Nephron (organoid): ENCODE data around the gene MDM4.
A peak's percentile ranks its signal among the peaks of the same experiment; 100 is the strongest.

Experiments used
- H3K27ac Mint-ChIP-seq, 3 experiments: 2 replicates each; pipeline ENCODE4 v1.8.0; 2020; ENCODE audit warnings: mixed read lengths in 3 of 3, mild to moderate bottlenecking in 2 of 3, moderate library complexity in 1 of 3
- H3K27me3 Mint-ChIP-seq: 2 replicates; pipeline ENCODE4 v1.8.0; 2021; ENCODE audit warnings: low read depth, mild to moderate bottlenecking, moderate library complexity, mixed read lengths
- H3K36me3 Mint-ChIP-seq: 2 replicates; pipeline ENCODE4 v1.8.0; 2020; ENCODE audit warnings: low read depth, mixed read lengths
- H3K4me1 Mint-ChIP-seq: 2 replicates; pipeline ENCODE4 v1.8.0; 2020; ENCODE audit warnings: mixed read lengths
- H3K4me3 Mint-ChIP-seq, 3 experiments: 2 replicates each; pipeline ENCODE4 v1.8.0; 2020; ENCODE audit warnings: mild to moderate bottlenecking in 3 of 3, mixed read lengths in 3 of 3, moderate library complexity in 2 of 3
- H3K9me3 Mint-ChIP-seq: 2 replicates; pipeline ENCODE4 v1.8.0; 2020; ENCODE audit warnings: mixed read lengths
- TF ChIP-seq, protein P1 (sequence below), 3 experiments: fragments of 200-600 bp; sonication (generic); IDR thresholded peaks; one replicate each; pipeline ENCODE4 v1.5.0; 2021; ENCODE audit warnings: antibody characterized with exemption in 3 of 3; ENCODE audit not compliant: unreplicated experiment in 3 of 3

Gene MDM4

DNA sequence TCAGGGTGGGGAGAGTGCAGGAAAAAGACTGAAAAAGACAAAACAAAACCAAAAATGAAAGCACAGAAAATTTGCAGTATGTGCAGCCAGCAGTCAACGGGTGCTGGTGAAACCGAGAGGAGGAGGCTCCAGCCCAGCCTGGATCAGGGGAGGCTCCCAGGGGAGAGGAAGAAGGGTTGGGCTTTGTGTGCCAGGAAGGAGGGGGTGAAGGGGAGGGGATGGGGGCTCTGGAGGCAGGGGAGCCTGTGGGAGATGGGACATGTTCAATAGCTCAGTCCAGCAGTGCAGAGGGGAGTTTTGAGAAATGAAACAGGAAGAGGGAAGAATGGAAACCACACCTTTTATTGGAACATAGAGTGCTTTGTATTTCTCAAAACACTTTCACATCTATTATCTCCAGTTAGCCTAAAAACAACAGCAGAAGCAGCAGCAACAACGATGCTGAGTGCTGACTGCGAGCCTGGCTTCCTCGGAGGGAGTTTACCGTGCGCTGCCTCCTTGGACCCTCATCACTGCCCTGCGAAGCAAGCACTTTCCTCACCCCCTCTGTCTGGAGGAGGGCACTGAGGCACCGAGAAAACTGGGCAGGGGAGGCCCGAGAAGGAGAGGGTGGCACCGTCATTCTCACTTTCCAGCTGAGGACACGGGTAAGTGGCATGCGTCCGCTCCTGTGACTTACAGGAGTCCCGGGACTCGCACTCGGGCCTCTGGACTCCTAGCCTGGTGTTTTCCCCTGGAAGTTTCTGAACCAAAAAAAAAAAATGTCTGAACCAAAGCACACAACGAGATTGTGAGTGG, 62.9 kb downstream of the MDM4 start:
- TF ChIP-seq, protein P1, sequence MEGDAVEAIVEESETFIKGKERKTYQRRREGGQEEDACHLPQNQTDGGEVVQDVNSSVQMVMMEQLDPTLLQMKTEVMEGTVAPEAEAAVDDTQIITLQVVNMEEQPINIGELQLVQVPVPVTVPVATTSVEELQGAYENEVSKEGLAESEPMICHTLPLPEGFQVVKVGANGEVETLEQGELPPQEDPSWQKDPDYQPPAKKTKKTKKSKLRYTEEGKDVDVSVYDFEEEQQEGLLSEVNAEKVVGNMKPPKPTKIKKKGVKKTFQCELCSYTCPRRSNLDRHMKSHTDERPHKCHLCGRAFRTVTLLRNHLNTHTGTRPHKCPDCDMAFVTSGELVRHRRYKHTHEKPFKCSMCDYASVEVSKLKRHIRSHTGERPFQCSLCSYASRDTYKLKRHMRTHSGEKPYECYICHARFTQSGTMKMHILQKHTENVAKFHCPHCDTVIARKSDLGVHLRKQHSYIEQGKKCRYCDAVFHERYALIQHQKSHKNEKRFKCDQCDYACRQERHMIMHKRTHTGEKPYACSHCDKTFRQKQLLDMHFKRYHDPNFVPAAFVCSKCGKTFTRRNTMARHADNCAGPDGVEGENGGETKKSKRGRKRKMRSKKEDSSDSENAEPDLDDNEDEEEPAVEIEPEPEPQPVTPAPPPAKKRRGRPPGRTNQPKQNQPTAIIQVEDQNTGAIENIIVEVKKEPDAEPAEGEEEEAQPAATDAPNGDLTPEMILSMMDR (IDR thresholded peaks at IDR 0.05; ENCODE audit: unreplicated experiment in 3 of 3): no peak
- peak overlapping the region in 2 of 3 experiments; percentile 12 to 29 for H3K4me3 Mint-ChIP-seq
- no peaks in the 10 kb centered on the region for H3K36me3 Mint-ChIP-seq
- peaks cover 28% of the 10 kb centered on the region for H3K27me3 Mint-ChIP-seq
- no peaks in the 10 kb centered on the region for H3K9me3 Mint-ChIP-seq
- H3K4me1 Mint-ChIP-seq: peaks cover 40% of the 10 kb centered on the region
- H3K27ac Mint-ChIP-seq: no peak overlapping the region

DNA sequence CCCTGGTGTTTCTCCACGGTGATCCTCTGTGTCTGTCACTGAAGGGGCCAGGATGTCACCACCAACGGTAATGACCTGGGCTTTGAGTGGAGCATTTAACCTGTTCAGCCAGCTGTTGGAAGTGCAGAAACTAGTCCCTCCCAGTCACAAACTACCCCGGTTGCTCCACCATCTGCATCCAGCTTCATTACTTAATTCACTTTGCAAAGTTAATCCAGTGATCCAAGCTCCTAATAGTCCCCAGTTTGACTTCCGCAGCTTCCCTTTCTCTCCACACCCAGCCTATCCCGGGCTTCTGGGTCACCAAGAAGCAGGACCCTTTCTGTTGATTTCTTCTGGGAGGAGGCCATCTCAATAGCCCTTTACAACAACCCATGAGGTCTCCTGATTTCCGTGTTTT, 63.5 kb downstream of the MDM4 start:
- Mint-ChIP-seq H3K4me3 (peak overlapping the region in 1 of 3 experiments; percentile 19), H3K27ac (peak overlapping the region in 2 of 3 experiments; percentile 25 to 47), H3K9me3 (no peaks in the 10 kb centered on the region), H3K4me1 (peaks cover 35% of the 10 kb centered on the region), H3K36me3 (no peaks in the 10 kb centered on the region), H3K27me3 (peaks cover 27% of the 10 kb centered on the region)
- TF ChIP-seq, protein P1 (IDR thresholded peaks at IDR 0.05; ENCODE audit: unreplicated experiment in 3 of 3): no peak

DNA sequence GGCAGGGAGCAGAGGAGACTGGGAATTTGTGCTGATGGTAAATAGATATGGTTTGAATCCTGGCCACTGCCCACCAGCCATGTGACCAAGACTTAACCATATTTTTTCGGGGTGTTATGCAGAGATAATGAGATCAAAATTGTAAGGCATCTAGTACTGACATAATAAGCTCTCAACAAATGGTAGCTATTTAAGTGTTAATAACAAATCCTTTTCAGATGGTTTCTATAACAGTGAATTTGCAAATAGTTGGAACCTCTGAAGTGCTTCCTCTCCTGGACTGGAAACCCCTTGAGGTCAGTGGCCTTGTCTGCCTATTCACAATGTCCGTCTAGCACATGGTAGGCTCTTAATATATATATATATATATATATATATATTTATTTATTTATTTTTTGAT, 64.7 kb downstream of the MDM4 start:
- Mint-ChIP-seq H3K4me1 (peaks cover 23% of the 10 kb centered on the region), H3K36me3 (no peaks in the 10 kb centered on the region), H3K27ac (no peak overlapping the region), H3K27me3 (peaks cover 22% of the 10 kb centered on the region), H3K4me3 (no peak overlapping the region), H3K9me3 (no peaks in the 10 kb centered on the region)
- TF ChIP-seq, protein P1 (IDR thresholded peaks at IDR 0.05; ENCODE audit: unreplicated experiment in 3 of 3): no peak

DNA sequence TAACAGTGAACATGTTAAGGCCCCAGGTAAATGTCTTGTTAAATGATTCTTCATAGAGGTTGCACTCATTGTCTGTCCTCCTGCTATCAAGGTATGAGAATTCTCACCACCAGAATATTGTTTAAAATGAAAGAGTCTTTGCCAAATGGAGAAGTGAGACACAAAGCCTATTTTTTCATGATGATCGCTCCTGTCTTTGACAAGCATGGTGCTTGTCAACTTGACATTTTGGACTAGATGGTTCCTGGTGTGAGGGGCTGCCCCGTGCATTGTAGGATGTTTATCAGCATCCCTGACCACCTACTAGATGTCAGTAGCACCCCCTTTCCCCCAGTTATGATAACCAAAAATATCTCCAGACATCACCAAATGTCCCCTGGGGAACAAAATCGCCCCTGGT, 65.6 kb downstream of the MDM4 start:
- H3K4me3 Mint-ChIP-seq: no peak overlapping the region
- H3K36me3 Mint-ChIP-seq: no peaks in the 10 kb centered on the region
- peaks cover 16% of the 10 kb centered on the region for H3K4me1 Mint-ChIP-seq
- H3K27ac Mint-ChIP-seq: no peak overlapping the region
- peaks cover 15% of the 10 kb centered on the region for H3K27me3 Mint-ChIP-seq
- no peaks in the 10 kb centered on the region for H3K9me3 Mint-ChIP-seq
- TF ChIP-seq, protein P1 (IDR thresholded peaks at IDR 0.05; ENCODE audit: unreplicated experiment in 3 of 3): no peak

DNA sequence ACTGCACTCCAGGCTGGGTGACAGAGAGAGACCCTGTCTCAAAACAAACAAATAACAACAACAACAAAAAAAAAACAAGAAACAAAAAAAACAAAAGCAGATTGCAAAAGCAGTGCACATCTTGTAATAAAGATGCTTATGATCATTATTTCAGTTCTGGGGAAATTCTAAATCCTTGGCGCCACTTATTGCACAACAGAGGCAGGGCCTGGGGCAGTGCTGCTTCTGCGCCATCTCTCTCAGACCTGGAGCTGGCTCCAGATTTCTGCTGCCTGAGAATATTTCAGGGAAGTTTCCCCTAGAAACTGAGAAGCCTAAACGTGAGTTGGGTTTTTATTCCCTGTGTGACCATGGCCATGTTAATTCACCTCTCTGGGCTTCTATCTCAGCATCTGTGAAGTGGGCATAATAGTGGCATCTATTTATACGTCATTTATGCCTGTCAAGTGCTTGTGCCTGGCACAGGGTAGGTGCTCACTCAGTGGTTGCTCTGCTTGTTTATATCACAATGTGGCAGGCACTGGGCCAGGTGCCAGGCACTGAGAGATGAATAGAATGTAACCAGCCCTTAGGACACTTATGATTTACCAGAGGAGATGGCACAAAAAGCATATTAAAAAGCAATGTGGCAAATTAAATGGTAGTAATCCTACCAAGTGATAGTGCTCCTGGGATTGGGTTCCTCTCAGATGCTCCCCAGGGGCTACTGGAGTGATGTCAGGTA, 67.9 kb downstream of the MDM4 start:
- no peaks in the 10 kb centered on the region for H3K36me3 Mint-ChIP-seq
- H3K4me3 Mint-ChIP-seq: no peak overlapping the region
- H3K27me3 Mint-ChIP-seq: peaks cover 12% of the 10 kb centered on the region
- TF ChIP-seq, protein P1 (IDR thresholded peaks at IDR 0.05; ENCODE audit: unreplicated experiment in 3 of 3): no peak
- peaks cover 9% of the 10 kb centered on the region for H3K4me1 Mint-ChIP-seq
- no peak overlapping the region for H3K27ac Mint-ChIP-seq
- no peaks in the 10 kb centered on the region for H3K9me3 Mint-ChIP-seq
